Stimulated activated CD8-positive, alpha-beta memory T cell treated with anti-CD3 and anti-CD28 coated beads, Interleukin-12 subunit alpha, Interleukin-12 subunit beta, amount 100 ng/mL, for 1 hour (primary cell): ENCODE data around the gene FGGY.
"Not testable (repeated sequence)": the region's sequence is repeated elsewhere in the genome, so short reads cannot be mapped to it uniquely, and the experiment has no call there.

Source experiments
- DNase-seq: peaks from one replicate; pipeline ENCODE4 v3.0.0-alpha.2; 2020; ENCODE audit warnings: low read depth

Gene FGGY

DNA sequence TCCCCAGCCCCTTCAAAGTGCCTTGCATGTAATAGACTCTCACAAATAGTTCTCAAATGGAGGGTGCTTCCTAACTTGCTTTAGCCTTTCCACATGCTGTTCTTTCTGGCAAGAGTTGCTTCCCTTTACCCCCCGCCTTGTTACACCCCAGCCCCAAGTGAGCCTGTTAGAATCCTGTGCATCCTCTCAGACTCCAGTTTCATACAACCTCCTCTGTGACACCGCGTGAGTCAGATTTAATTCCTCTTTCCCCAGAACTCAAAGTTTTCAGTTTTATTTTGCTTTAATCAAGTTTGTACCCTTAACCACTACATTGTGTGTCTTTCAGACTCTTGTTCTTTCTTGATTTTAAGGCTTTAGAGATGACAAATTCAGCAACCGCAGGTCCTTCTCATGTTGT lies 283.4 kb downstream of the FGGY start:
- DNase-seq = no peak

DNA sequence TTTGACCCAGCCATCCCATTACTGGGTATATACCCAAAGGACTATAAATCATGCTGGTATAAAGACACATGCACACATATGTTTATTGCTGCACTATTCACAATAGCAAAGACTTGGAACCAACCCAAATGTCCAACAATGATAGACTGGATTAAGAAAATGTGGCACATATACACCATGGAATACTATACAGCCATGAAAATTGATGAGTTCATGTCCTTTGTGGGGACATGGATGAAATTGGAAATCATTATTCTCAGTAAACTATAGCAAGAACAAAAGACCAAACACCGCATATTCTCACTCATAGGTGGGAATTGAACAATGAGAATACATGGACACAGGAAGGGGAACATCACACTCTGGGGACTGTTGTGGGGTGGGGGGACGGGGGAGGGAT lies 295.5 kb downstream of the FGGY start:
- not testable (repeated sequence) for DNase-seq

DNA sequence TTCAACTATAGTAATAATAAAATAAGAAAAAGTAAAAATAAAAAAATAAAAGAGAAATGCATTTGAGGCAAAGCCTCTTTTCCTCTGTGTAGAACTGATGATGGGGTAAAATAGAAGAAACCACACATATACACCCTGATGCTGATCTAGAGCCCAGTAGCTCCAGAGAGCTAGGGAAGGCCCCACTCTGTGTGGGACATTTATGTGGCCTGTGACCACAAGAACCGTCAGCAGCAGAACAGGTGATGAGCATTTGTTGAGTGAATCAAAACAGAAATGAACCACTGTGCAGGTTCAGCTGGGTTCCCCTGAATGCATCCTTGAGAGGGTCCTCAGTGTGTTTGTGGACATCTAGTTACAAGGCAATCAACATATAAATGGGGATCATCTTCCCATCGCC lies 296.0 kb downstream of the FGGY start:
- DNase-seq = no peak

DNA sequence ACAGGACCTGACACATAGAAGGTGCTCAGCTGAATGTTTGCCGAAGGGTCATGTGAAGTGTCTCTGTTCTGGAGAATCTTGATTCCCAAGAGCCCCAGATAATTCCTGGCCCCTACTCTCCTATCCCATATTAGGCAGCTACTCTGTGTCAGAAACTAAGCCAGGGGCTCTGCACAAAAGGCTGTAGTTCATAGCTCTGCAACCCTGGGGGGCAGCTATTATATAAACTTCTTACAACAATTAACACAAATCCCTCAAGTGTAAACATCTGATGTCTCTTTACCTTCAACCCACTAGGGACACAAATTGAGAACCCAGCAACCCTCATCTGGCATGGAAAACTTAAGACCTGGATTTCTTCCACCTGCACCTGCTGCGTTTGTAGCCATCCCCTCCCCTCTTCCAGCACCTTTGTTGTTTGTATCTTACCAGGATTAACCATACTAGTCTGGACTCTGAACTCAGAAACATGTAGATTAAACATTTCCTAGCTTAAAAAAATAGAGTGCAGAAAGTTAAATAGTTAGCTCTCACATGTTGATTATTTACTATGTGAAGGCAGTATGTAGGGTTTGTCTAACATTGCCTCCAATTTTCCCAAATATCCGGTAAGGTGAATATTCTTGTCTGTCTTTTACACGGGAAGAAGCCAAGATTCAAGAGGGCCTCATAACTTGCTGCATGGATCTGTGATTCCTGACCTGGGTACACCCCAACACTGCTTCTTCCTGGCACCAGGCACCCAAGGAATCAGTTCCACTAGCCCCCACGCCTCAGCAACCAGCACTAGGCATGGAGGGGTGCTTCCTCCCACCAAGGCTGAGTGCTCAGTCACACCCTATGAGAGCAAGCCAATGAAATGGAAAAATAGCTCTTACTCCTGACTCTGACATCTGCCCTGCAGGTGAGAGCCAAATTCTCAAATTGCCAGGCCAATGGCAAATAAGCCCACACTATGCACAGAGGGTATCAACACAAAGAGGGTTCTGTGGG lies 297.2 kb downstream of the FGGY start:
- no peak for DNase-seq

DNA sequence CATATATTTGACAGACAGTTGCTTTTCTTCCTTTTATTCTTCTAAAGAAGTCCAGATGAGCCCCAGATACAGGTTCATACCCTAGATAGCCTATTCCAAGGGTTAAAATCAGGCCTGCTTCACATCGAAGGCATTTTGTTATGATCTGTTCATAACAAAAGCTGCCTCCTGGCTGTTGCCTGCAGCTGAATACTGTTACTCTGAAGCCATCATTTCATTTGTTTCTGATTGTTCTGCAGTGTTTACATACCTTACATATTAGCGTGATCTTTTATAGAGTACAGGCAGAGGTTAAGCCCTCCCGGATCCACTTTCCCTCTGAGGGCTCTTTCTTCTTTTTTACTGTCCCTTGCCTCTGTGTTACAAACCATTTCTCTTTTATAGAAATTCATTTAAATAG lies 298.9 kb downstream of the FGGY start:
- DNase-seq = no peak

DNA sequence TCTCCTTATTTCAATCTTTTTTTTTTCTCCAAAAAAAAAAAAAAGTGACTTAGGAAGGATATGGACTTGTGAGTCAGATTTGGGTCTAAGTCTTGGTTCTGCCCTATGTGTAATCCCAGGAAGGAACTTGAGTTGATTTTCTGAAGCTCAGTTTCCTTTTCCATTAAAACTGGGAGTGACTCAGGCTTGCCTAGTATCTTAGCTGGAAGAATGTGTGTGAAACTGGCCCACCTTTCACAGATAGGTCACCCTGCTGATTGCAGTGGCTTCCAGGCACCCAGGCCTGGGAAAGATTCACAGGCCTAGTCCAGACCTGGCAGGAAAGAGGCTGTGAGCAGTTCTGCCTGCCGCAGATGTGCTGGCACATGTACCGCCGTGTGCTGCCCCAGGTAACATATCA lies 299.5 kb downstream of the FGGY start:
- DNase-seq = no peak

DNA sequence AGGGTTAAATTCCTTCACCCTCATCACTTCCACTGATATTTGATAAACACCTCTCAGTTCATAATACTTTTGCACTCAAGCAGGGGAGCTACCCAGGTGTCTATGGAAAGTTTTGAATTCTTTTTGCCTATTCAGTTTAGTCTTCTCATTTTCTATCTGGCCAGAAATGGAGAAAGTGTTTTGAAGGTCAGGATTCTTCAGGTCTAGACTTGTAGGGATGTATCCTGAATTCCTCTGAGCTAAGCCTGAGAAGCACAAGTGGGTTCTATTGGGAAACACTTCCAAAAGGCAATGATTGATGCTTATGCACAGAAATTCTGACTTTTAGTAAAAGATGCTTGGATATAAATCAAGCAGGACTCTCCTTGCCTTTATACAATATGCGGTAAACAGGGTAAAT lies 300.1 kb downstream of the FGGY start:
- no peak for DNase-seq

DNA sequence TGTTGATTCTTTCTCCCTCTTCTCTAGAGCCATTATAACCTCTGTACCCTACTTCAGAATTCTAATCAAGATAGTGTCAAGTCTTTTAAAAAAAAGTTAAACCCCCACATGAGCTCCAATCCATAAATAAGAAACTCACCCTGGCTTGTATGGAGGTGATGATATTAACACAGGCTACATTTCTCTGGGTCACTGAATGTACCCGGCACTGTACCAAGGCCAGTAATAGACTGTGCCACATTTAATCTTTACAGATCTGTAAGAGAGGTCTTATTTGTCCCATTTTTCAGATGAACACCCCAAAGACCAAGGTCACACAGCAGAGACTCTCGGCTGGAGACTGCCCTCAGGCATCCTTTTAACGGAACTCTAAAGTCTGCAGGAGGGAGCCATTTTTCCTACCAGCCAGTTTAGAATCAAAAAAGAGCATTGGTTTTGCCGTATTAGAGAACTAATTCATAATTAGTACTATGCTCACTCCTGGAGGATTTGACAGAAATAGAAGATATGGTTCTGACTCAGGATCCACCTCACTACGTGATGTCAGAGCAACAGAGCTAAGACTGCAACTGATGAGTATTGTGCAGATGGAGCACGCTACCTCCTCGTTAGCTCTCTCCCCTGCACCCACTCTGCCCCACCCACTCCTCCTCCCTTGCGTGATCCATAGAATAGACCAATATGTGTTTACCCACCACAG lies 300.7 kb downstream of the FGGY start:
- no peak for DNase-seq

DNA sequence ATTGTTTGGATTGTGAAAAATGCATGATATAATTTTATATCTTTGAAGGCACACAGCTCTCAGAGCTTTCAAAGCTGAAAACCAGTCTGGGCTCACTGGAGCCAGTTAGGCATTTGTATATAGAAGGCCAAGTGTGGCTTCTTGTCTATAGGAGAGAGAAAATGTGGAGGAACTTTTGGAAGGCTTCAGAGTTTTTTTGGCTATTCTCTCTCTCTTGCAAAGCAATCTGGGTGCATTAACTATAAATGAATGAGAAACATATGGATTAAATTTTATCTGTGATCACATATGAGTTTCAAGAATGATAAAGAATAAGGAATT lies 301.2 kb downstream of the FGGY start:
- DNase-seq = no peak

DNA sequence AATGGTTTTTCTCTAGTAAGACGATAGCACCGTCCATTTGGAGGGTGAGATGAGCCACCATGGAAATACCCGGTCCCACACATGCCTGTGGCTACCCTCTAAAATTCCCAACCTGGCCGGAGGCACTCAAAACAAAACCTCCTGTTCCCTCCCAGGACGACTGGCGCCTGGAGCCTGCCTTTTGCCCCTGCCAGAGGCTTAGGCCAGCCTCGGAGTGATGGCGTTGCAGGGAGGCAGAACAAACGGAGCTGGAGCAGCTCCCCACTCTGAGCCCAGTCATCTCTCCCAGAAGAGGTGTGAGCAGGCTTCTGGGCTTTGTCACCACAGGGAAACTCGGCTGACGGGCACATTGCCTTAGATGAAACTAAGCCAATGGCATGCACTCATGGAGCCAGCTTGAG lies 304.1 kb downstream of the FGGY start:
- DNase-seq = no peak

DNA sequence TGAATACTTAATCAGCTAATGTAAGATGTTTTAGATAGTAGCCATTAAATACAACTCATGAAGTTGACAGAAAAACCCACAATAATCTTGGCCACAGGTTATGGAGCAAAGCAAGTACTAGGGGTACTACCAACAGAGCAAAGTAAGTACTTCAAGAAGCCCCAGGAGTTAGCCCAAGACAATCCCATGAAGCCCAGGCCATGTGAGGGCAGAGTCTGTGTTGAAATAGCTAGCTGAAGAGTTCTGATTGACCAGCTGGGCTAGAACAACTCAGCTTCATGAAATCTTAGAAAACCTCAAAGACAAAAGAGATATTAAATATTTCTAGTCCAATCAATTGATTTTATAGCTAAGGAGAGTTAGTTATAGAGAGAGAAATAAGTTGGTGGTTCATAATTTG lies 304.9 kb downstream of the FGGY start:
- no peak for DNase-seq

DNA sequence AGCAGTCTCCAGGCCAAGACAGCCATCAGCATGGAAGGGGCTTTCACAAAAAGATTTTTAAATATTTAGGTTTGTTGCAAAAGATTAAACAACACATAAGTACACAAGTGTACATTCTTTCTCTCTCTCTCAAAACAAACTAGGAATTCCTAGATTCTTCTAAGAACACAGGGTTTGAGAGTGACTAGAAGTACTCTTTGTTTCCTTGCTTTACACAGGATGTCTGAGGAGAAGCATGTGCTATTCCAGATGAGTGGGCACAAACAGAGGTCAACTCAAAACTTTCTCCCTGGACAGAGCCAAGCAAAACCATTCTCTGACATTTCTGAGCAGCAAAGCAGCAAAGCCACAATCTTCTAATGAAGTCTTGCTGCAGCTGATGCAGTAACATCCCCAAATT lies 307.3 kb downstream of the FGGY start:
- no peak for DNase-seq

DNA sequence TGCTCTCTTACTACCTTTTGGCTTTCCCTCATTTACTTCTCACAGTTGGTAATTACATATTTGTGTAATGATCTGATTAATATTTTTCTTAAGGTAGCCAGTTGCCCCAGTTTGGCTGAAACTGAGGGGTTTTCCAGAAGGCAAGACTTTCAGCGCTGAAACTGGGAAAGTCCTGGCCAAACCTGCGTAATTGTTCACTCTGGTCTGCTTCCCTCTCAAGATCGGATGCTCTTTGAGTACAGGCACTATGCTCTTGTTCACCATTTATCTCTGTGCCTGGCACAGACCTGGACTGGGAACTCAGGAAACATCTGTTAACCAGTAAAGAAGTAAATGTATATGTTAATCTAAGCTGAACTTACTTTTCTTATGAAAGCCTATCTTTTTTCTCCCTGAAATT lies 308.3 kb downstream of the FGGY start:
- DNase-seq = no peak

DNA sequence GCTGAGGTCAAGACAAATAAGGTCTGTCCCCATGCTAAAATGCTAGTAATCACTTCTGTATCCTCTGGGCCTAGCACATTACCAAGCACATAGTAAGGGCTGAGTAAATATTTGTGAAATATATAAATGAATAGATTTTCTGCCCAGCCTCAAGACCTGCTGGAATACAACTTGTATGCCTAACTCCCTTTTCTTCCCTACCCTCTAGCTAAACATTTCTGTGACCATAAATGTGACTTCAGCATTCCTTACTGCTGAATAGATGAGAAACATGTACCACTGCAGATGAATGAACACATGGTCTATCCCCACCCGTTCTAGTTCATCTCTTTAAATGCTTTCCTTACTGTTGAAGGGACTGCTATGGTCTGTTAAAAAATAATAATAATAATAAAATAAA lies 308.9 kb downstream of the FGGY start:
- DNase-seq = no peak

DNA sequence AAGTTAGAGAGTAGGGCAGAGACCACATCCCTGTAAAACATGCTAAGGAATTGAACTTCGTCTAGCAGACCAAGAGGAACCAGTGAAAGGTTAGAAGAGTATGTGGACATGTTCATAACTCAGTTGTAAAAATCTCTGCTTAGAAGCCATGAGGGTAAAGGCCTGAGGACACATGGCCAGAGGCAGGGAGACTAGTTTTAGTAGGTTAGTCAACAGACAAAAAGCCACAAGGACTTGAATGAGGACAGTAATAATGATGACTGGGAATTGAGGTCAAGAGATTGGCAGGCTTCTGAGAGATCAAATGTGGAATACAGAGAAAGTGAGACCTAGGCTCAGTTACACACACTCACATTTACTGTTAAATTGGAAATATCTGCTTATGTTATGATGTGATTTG lies 312.4 kb downstream of the FGGY start:
- DNase-seq = no peak

DNA sequence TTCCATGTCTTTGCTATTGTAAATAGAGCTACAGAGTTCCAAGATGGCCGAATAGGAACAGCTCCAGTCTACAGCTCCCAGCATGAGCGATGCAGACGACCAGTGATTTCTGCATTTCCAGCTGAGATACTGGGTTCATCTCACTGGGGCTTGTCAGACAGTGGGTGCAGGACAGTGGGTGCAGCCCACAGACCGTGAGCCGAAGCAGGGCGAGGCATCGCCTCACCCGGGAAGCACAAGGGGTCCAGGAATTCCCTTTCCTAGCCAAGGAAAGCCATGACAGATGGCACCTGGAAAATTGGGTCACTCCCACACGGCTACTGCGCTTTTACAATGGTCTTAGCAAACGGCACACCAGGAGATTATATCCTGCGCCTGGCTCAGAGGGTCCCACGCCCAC lies 313.6 kb downstream of the FGGY start:
- not testable (repeated sequence) for DNase-seq

DNA sequence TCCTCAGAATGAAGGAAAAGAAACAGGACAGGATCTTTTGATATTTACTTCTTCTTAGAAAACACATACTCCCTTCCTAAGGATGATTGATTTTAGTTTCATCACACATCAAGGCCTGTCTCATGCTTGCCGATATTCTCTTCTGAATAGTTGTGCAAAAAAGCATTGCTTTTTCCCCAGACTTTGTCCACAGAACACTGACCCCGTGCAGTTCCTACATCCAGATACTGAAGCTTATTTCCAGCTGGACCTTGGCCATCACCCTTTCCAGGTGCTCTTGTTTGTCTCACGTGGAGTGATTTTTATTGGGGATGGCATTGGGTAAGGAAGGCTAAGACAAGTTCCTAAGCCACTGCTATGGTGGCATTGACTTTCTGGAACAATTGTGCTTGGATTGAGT lies 320.5 kb downstream of the FGGY start:
- no peak for DNase-seq

DNA sequence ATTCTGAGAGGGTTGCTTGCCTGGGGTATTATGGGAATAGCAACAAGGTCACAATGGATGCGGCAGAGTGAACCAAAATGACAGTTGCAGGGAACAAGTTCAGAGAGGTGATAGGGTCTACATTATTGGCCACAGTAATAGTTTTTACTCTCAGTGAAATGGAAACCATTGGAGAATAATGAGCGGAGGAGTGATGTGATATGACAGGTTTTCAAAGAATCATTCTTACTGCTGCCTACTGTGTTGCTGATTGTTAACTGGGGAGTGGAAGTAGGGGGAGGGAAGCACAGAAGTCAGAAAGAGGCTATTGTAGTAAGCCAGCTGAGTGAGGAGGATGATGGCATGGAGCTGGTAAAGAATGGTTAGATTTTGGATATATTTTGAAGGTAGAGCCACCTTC lies 322.7 kb downstream of the FGGY start:
- no peak for DNase-seq

DNA sequence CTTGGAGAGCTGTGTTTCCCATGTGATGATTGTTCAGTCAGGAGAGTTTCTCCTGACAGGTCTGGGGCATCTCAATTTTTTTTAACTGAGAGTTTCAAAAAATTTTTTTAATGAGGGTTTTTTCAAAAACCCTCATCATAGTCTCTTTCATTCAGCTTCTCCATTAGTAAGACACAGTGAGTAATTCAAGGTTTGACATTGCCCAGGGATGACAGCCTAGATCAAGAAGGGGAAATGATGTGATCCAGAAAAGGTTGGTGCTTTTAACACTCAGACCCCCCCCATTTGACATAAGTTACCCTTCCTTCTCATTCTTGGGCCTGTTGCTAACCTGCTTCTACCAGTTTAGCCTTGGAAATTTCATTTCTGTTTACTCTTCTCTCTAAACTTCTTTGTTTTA lies 328.5 kb downstream of the FGGY start:
- DNase-seq = no peak

DNA sequence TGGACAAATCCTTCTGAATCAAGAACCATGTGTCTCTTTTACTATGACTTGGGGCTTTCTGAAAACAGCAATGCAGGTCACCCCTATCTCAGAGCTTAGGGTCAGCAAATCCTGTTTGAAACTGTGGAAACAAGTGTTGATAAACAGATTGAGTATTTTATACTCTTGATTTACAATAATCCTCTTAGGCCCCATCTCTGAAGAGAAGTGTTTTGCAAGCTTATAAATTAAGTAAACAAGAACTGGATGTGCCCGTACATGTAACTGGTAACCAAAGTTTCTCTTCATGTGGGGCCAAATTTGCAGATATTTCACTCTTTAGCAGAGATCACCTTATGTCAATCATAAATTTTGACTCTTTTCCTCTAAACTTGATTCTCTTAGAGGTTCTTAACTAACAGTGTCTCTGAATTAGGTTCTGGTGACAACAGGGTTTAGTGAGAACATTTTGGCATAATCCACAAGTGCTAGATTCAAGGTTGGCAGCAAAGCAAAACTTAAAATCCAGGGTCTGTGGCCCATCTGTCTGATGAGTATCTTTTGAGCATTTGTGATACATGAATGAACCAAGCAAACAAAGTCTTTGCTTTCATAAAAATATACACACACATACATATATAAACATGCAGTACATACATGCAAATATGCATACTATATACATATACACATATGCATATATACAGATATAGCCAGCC lies 334.8 kb downstream of the FGGY start:
- no peak for DNase-seq

DNA sequence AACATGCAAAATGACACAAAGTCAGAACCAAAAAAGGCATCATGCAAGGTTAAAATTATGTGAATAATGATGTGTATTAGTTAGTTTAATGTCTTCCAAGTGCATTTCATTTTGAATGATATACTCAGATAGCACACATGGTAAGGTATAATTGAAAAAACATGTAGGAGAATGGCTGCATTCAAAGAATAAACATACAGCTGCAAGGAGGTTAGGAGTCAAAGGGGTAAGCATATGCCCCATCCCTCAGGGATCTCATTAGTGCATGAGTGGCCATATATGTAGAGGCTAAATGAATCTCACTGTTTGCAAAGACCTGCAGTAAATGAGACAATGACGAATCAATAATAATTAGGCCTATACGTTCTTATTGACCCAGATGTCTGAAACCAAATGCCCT lies 338.2 kb downstream of the FGGY start:
- DNase-seq = no peak

DNA sequence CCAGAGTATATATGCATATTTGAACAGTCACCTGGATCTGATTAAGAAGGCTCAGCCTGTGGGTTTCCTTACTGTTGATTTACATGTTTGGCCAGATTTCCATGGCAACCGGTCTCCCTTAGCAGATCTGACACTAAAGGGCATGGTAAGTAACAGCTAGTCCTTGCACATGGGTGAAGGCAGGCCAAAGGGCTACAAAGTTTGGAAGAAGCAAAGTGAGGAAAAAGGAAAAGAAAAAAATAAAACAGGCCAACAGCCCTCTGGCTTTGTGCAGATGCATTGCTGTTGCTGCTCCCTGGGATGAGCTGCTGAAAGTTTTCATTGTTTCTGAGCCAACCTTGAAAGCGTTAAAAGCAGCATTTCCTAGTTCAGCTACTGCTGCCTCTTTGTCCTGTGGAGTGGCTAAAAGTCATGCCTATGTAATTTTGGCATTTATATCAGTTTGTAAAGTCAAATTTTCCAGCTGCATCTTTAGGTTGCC lies 341.4 kb downstream of the FGGY start:
- DNase-seq = no peak

DNA sequence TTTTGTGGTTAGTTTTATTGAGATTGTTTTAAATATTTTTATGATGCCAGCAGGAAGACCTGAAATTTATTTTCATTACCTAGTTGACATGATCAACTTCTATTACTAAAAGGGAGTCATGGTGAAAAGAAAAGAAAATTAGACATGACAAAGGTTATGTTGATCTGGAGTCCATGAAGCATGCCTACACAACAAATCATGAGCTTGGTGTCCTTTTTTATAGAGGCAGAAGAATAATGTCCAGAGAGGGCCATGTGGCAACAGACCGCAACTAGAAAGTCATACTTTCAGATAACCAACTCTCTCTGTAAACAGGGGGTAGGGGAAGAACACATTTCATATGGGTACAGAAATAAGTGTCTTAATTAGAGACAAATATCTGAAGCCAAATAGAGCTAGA lies 342.4 kb downstream of the FGGY start:
- no peak for DNase-seq
